Measurements from ENCODE around the gene TBCD. TPM values are rescaled to one million over a fixed set of nuclear protein-coding genes. Genes with fewer than 3 reads are reported as not detected.
A peak's percentile ranks its signal among the peaks of the same experiment; 100 is the strongest.

TBCD gene
- total and polyA plus RNA-seq, 8 donors: 28.7 to 161 (median 40.0) TPM

DNA sequence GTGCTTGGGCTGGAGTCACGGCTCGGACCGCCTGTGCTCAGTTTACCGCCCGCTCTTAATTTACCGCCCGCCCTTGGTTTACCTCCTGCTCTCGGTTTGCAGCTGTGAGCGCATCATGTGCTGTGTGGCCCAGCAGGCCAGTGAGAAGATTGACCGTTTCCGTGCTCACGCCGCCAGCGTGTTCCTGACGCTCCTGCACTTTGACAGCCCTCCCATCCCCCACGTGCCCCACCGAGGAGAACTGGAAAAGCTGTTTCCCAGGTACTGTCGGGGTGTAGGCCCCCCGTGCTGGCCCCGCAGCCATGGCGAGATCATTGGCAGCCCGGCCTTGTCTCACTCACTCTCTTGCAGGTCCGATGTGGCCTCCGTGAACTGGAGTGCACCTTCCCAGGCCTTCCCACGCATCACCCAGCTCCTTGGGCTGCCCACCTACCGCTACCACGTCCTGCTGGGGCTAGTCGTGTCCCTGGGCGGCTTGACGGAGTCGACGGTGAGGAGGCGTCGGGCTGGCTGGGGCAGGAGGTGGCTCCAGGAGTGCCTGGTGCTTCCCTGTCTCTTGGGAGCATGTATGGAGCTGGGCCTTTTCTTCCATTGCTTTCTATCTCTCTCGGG is 177.3 kb downstream of the TBCD start:
- no peaks in the 10 kb centered on the region for H3K27me3 ChIP-seq
- no peaks in the 10 kb centered on the region for H3K9me3 ChIP-seq
- intact Hi-C loops (cut with DNase I): no loop called here
- WGBS, 2 donors: 95% methylated on average over 35 of the region's 35 CpGs
- no peaks in the 10 kb centered on the region for H3K4me1 ChIP-seq
- DNase-seq (peak in 2 of 6 donors; percentile 43 to 51), ATAC-seq (no peak), FAIRE-seq (no peak)
- H3K27ac ChIP-seq: no peak overlapping the region
- H3K36me3 ChIP-seq: peaks cover 0 to 26% (median 4%) of the 10 kb centered on the region in 3 donors
- H3K4me3 ChIP-seq: no peak overlapping the region
- TF ChIP-seq, protein P1, sequence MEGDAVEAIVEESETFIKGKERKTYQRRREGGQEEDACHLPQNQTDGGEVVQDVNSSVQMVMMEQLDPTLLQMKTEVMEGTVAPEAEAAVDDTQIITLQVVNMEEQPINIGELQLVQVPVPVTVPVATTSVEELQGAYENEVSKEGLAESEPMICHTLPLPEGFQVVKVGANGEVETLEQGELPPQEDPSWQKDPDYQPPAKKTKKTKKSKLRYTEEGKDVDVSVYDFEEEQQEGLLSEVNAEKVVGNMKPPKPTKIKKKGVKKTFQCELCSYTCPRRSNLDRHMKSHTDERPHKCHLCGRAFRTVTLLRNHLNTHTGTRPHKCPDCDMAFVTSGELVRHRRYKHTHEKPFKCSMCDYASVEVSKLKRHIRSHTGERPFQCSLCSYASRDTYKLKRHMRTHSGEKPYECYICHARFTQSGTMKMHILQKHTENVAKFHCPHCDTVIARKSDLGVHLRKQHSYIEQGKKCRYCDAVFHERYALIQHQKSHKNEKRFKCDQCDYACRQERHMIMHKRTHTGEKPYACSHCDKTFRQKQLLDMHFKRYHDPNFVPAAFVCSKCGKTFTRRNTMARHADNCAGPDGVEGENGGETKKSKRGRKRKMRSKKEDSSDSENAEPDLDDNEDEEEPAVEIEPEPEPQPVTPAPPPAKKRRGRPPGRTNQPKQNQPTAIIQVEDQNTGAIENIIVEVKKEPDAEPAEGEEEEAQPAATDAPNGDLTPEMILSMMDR (IDR thresholded peaks at IDR 0.05): no peak

DNA sequence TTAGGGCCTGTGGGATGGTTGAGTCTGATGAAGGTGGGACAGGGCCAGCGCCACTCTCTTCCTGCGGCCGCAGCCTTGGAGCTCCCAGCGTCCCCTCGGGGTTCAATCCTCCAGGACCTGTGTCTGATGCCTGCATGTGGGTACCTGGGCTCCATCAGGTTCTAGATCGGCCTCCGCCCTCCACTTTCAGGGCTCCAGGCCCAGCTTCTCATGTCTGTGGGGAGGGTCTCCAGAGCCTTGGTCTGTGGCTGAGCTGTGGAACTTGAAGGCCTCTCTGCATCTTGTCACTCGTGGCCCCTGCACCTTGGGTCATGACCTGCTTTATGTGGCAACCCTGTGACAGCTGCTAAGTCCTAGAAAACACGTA is 177.8 kb downstream of the TBCD start:
- WGBS, 2 donors: 89 to 93% methylated on average over 9 of the region's 9 CpGs
- H3K27ac ChIP-seq: no peak overlapping the region
- H3K4me1 ChIP-seq: no peaks in the 10 kb centered on the region
- ATAC-seq (no peak), FAIRE-seq (no peak), DNase-seq (peak in 2 of 6 donors; percentile 4 to 39)
- TF ChIP-seq, protein P1 (IDR thresholded peaks at IDR 0.05): no peak
- H3K4me3 ChIP-seq: no peak overlapping the region
- H3K27me3 ChIP-seq: no peaks in the 10 kb centered on the region
- peaks cover 0 to 26% (median 4%) of the 10 kb centered on the region in 3 donors for H3K36me3 ChIP-seq
- no peaks in the 10 kb centered on the region for H3K9me3 ChIP-seq
- intact Hi-C loops (cut with DNase I): no loop called here

DNA sequence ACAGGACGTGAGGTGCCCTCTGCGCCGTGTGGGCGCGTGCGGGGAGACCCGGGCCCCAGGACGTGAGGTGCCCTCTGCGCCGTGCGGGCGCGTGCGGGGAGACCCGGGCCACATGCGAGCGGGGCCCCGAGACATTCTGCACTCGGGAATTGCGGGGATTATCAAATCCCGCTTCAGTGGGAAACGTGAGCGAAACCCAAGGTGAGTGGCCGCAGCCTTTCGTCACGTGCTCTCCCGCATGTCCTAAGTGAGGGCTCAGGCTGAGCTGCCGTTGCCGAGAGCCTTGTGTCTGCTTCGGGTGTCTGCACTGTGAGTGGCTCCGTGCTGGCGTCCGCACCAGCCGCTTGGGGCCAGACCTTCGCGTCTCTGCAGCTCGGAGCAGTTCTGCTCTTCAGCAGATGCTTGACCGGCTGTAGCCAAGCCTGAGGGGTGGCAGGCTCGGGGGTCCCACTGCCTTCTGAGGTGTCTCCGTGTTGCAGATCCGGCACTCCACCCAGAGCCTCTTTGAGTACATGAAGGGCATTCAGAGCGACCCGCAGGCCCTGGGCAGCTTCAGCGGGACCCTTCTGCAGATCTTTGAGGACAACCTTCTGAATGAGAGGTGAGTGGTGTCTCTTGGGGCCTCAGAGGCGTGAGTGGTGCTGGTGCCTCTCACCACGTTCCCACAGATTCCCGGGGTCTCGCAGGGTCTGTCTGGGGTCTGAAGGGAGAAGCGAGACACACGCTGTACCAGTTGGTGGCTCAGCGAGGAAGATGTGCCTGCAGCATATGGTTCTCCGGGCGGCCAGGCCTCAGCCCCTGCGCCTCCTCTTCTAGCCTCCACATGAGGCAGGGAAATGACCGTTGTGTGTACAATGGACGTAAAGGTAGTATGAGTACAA is 178.4 kb downstream of the TBCD start:
- Histone ChIP-seq H3K4me3 (no peak overlapping the region), H3K36me3 (peaks cover 0 to 22% (median 4%) of the 10 kb centered on the region in 3 donors), H3K27ac (no peak overlapping the region), H3K4me1 (no peaks in the 10 kb centered on the region), H3K27me3 (no peaks in the 10 kb centered on the region), H3K9me3 (no peaks in the 10 kb centered on the region)
- TF ChIP-seq, protein P1 (IDR thresholded peaks at IDR 0.05): no peak
- DNase-seq: peak in 3 of 6 donors; percentile 8 to 57 (median 49)
- intact Hi-C loops (cut with DNase I): no loop called here
- no peak for FAIRE-seq
- WGBS, 2 donors: 95 to 98% methylated on average over 56 of the region's 56 CpGs
- ATAC-seq: no peak

DNA sequence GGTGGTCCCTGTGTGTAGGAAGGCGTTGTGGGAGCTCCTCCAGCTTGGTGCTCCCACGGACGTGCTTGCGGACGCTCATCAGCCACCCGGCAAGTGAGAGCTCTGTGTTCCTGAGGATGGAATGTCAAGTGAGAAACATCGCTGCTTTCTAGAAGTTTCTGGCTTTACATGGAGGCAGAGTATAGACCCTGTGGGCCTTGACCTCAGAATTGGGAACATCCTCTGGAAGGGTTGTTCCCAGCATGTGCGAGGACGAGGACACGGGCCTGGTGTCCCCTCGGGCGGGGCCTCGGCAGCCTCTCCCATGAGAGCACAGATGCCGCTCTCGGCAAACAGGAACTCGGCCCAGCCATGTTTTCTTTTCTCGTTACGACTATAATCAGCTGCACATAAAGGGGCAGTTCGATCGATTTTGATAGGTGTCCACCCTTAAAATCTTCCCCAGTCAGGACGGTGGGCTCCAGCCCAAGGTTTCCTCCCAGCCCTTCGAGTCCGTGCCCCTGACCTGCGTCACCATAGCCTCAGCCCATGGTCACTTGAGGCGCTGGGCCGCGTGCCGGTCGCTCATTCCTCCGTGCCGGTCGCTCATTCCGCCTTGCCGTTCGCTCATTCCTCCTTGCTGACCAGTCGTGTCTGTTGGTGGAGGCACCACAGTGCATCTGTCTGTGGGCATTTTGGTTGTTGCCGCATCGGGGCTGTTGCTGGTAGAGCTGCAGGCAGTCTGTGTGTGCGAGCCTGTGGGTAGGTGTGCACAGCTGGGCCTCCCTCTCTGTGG is 179.2 kb downstream of the TBCD start:
- FAIRE-seq: no peak
- 94% methylated on average over 39 of the region's 39 CpGs for whole genome bisulfite sequencing, 2 donors
- intact Hi-C loops (cut with DNase I): no loop called here

More for the DNA sequence above, 179.2 kb downstream of the TBCD start:
- no peaks in the 10 kb centered on the region for H3K4me1 ChIP-seq
- ATAC-seq: no peak
- no peak overlapping the region for H3K4me3 ChIP-seq
- peak overlapping the region in 1 of 4 donors; percentile 12 for H3K27ac ChIP-seq
- peak in 3 of 6 donors; percentile 5 to 48 (median 43) for DNase-seq
- TF ChIP-seq, protein P1 (IDR thresholded peaks at IDR 0.05): no peak
- H3K36me3 ChIP-seq: peaks cover 0 to 19% (median 4%) of the 10 kb centered on the region in 3 donors
- no peaks in the 10 kb centered on the region for H3K9me3 ChIP-seq
- no peaks in the 10 kb centered on the region for H3K27me3 ChIP-seq
